Measurements from ENCODE around the gene MPO.

DNA sequence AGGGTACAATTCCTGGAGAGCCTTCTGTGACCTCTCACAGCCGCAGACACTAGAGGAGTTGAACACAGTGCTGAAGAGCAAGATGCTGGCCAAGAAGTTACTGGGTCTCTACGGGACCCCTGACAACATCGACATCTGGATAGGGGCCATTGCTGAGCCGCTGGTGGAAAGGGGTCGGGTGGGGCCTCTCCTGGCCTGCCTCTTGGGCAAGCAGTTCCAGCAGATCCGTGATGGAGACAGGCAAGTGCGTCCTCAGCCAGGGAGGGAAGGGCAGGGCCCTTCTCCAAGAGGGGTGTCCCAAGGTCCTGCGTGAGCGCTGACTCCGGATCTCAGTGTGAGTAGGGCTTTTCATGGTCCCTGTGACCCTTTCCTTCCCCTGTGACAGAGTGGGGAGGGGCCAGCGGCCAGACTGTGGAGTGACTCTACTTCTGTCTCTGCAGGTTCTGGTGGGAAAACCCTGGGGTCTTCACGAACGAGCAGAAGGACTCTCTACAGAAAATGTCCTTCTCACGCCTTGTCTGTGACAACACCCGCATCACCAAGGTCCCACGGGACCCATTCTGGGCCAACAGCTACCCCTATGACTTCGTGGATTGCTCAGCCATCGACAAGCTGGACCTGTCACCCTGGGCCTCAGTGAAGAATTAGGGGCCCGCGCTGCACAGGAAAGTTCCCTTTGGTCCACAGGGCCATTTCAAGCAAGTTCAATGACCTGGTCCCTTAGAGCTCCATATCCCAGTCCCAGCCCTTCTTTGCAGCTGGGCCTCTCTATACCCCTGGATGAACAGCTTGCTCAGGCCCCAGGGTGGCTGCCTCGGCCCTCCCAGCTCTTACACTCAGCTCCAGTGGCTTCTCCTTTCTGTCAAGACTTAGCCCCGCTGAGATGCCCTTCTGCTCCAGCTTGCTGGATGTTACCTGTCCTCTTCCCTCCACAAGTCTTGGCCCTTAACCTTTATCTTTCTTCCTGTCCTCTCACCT lies 13.1 kb downstream of the MPO start:
- TF ChIP-seq, protein P1, sequence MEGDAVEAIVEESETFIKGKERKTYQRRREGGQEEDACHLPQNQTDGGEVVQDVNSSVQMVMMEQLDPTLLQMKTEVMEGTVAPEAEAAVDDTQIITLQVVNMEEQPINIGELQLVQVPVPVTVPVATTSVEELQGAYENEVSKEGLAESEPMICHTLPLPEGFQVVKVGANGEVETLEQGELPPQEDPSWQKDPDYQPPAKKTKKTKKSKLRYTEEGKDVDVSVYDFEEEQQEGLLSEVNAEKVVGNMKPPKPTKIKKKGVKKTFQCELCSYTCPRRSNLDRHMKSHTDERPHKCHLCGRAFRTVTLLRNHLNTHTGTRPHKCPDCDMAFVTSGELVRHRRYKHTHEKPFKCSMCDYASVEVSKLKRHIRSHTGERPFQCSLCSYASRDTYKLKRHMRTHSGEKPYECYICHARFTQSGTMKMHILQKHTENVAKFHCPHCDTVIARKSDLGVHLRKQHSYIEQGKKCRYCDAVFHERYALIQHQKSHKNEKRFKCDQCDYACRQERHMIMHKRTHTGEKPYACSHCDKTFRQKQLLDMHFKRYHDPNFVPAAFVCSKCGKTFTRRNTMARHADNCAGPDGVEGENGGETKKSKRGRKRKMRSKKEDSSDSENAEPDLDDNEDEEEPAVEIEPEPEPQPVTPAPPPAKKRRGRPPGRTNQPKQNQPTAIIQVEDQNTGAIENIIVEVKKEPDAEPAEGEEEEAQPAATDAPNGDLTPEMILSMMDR (IDR thresholded peaks at IDR 0.05): no peak
- no peak for TF ChIP-seq POLR2A (IDR thresholded peaks at IDR 0.05)
